Muscle layer of duodenum (tissue), 2 donors: Measurements from ENCODE around the gene PSMA3.

ENCODE experiments used
- H3K27ac ChIP-seq: one replicate; pipeline ENCODE4 v1.7.0; 2013; ENCODE audit warnings: mild to moderate bottlenecking, low read length
- H3K27me3 ChIP-seq: one replicate; pipeline ENCODE4 v1.7.0; 2013; ENCODE audit warnings: low read depth, mild to moderate bottlenecking, control low read depth, low read length
- H3K36me3 ChIP-seq, 2 donors: one replicate each; pipeline ENCODE4 v1.7.0; 2013; ENCODE audit warnings: low read length in 2 of 2, control low read depth in 1 of 2, mild to moderate bottlenecking in 1 of 2; ENCODE audit not compliant: insufficient read depth in 2 of 2, control insufficient read depth in 1 of 2
- H3K4me1 ChIP-seq, 2 donors: one replicate each; pipeline ENCODE4 v1.7.0; 2013; ENCODE audit warnings: low read length in 2 of 2, mild to moderate bottlenecking in 2 of 2, control low read depth in 1 of 2, moderate library complexity in 1 of 2; ENCODE audit not compliant: insufficient read depth in 2 of 2, control insufficient read depth in 1 of 2
- H3K4me3 ChIP-seq, 2 donors: one replicate each; pipeline ENCODE4 v1.7.0; 2013; ENCODE audit warnings: low read length in 2 of 2, low read depth in 1 of 2, mild to moderate bottlenecking in 1 of 2
- H3K9me3 ChIP-seq, 2 donors: one replicate each; pipeline ENCODE4 v1.7.0; 2013; ENCODE audit warnings: low read length in 2 of 2, control low read depth in 1 of 2, mild to moderate bottlenecking in 1 of 2; ENCODE audit not compliant: control insufficient read depth in 1 of 2
- donor health status: healthy.

PSMA3 gene

DNA sequence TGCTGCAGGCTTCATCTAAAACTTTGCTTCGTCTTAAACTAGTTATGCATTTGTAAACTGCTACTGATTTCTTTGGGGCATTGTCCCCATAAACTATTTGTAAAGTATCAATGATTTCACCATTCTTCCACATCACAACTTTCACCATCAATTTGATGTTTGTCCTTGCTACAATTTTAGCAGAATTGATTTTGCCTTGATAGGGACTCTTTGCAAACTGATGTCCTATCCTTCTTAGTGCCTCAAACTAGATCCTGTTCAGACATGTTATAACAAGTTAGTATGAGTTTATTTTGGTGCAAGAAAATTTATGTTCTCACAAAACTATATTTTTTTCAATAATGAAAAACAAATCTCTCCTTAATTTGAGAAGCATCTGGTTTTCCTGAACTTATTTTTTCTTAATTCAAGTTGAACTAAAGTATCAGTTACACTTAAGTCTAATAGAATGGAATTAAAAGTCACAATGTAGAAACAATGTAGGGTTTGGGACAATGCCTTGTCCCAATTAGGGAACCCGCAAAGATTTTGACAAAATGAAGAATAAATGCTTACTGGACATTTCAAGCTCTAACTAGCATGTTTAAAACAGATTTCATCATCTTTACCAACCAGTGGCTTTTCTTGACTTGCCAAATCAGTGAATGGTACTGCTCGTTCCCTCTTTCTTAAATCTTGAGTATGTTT, 43.6 kb downstream of the PSMA3 start:
- Histone ChIP-seq H3K4me3 (no peak overlapping the region), H3K27ac (no peak overlapping the region), H3K9me3 (no peaks in the 10 kb centered on the region), H3K36me3 (peaks cover 42 to 47% of the 10 kb centered on the region in 2 donors), H3K27me3 (no peaks in the 10 kb centered on the region), H3K4me1 (peaks cover 0 to 8% of the 10 kb centered on the region in 2 donors)

DNA sequence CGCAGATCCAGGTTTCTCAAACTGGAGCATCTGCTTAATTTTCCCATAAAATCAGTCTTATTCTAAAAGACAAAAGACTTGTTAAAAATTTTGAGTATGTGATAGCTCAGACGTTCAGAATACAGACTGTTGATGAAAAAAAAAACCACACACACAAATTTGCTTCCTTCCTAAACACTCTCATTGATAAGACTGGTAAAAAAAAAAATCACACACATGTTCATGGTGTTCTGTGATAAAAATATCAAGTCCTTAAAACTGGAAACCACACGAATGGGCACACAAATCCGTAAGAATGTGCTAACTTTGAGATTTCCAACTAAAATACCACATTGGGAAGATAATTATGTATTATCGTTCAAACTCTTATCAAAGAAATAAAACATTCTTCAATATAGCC, 47.0 kb downstream of the PSMA3 start:
- Histone ChIP-seq H3K27me3 (no peaks in the 10 kb centered on the region), H3K4me3 (no peak overlapping the region), H3K9me3 (no peaks in the 10 kb centered on the region), H3K27ac (no peak overlapping the region), H3K36me3 (peaks cover 36 to 55% of the 10 kb centered on the region in 2 donors), H3K4me1 (peaks cover 6 to 32% of the 10 kb centered on the region in 2 donors)

DNA sequence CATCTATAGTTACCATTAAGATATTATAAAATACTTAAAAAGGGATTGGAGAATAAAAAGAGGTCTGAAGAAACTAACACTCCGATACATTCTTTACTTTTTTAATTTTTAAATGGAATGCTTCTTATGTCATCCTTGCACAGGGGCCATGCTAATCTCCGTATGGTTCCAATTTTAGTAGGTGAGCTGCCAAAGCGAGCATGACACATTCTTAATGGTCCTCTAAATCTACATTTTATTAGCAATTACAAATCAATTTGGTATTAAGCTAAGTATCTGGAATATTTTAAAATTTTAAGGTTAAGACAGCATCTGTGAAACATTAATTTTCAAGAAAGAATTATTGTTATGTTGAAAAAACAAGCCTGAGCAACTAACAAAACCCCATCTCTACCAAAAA, 47.5 kb downstream of the PSMA3 start:
- peaks cover 36 to 54% of the 10 kb centered on the region in 2 donors for H3K36me3 ChIP-seq
- H3K4me1 ChIP-seq: peaks cover 6 to 32% of the 10 kb centered on the region in 2 donors
- no peaks in the 10 kb centered on the region for H3K27me3 ChIP-seq
- H3K4me3 ChIP-seq: no peak overlapping the region
- no peaks in the 10 kb centered on the region for H3K9me3 ChIP-seq
- no peak overlapping the region for H3K27ac ChIP-seq

DNA sequence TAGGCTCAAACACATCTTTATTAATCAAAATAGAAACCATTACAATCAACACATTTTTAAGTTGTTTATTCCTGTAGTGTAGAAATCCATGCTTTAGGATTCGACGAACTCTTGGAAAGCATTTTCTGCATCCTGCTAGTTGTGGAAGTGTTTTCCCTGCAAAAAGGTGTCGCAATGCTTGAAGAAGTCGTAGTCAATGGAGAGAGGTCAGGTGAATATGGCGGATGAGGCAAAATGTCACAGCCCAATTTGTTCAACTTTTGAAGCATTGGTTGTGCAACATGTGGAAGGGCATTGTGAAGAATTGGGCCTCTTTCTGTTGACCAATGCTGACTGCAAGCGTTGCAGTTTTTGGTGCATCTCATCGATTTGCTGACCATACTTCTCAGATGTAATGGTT, 49.6 kb downstream of the PSMA3 start:
- Histone ChIP-seq H3K27ac (no peak overlapping the region), H3K4me3 (no peak overlapping the region), H3K27me3 (no peaks in the 10 kb centered on the region), H3K4me1 (peaks cover 6 to 25% of the 10 kb centered on the region in 2 donors), H3K36me3 (peaks cover 35 to 43% of the 10 kb centered on the region in 2 donors), H3K9me3 (no peaks in the 10 kb centered on the region)

DNA sequence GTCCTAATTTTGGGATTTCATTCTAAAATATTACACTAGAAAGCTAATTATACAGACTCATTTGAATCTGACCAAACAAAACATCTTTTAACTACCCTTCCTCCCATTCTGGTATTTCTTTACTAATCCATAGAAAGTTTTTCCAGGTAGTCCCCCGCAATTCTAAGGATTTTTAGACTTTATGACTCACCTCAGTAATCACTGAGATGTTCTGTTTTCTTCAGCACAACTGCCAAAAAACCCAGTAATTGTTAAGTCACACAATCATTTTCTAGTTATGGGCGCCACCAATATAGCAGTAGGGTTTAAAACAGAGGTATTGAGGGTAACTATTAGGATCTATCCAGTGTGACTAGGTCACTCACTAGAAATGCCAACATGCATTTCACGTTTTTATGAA, 52.1 kb downstream of the PSMA3 start:
- H3K27me3 ChIP-seq: no peaks in the 10 kb centered on the region
- peaks cover 17 to 29% of the 10 kb centered on the region in 2 donors for H3K36me3 ChIP-seq
- H3K4me3 ChIP-seq: peak overlapping the region; percentile 93 to 99
- peaks cover 11 to 40% of the 10 kb centered on the region in 2 donors for H3K4me1 ChIP-seq
- H3K27ac ChIP-seq: peak overlapping the region; percentile 93
- no peaks in the 10 kb centered on the region for H3K9me3 ChIP-seq

DNA sequence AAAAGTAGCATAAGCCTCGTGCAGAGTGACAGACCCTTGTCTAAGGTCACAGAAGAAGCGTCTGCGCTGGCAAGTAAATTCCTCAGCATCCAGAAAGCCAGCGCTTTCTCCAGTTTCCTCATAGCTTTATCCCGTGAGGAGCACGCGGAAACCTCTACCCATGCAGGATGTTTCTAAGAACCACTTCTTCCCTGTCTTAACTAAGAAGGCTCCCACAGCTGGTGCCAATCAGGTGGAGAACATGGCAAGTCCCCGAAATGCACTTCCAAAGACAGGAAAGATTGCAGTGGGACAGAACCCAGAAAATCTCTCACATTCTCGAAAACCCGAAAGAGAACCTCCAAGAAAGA, 52.7 kb downstream of the PSMA3 start:
- Histone ChIP-seq H3K27me3 (no peaks in the 10 kb centered on the region), H3K36me3 (peaks cover 15 to 30% of the 10 kb centered on the region in 2 donors), H3K4me3 (peak overlapping the region; percentile 93 to 99), H3K4me1 (peaks cover 11 to 40% of the 10 kb centered on the region in 2 donors), H3K27ac (peak overlapping the region; percentile 93), H3K9me3 (no peaks in the 10 kb centered on the region)

DNA sequence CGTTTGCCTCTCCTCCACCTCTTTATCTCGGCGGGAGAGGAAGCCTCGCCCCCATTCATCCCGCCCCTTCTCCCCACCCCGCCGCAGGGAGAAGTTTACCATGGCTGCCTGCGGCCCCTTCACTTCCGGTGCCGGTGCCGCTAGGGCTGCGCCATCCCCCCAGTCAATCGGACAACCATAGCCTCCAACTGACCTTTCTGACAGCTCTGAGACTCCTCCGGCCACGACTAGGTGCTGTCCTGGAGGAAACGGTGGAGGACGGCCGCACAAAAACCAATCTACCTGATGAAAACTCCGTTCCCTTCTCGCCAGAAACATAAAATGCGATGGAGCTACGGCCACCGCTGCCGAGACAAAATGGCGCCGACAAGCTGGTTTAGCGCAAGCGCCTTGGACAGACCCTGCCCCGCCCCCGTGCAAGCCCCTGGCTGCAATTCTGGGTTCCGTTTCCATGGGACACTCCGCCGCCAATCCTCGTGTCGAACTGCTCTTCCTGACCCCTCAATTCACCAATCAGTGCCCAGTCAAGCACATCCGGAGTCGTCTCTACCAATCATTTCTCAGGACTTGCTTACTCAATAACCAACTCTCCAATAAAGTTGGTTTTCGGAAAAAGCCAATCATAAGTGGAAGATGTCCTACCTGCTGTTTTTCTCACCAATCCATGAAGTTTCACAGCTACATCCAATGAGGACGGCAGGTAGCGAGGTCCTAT, 53.3 kb downstream of the PSMA3 start:
- Histone ChIP-seq H3K36me3 (peaks cover 15 to 25% of the 10 kb centered on the region in 2 donors), H3K4me3 (peak overlapping the region; percentile 93 to 99), H3K27ac (peak overlapping the region; percentile 93), H3K9me3 (no peaks in the 10 kb centered on the region), H3K27me3 (no peaks in the 10 kb centered on the region), H3K4me1 (peaks cover 11 to 40% of the 10 kb centered on the region in 2 donors)

DNA sequence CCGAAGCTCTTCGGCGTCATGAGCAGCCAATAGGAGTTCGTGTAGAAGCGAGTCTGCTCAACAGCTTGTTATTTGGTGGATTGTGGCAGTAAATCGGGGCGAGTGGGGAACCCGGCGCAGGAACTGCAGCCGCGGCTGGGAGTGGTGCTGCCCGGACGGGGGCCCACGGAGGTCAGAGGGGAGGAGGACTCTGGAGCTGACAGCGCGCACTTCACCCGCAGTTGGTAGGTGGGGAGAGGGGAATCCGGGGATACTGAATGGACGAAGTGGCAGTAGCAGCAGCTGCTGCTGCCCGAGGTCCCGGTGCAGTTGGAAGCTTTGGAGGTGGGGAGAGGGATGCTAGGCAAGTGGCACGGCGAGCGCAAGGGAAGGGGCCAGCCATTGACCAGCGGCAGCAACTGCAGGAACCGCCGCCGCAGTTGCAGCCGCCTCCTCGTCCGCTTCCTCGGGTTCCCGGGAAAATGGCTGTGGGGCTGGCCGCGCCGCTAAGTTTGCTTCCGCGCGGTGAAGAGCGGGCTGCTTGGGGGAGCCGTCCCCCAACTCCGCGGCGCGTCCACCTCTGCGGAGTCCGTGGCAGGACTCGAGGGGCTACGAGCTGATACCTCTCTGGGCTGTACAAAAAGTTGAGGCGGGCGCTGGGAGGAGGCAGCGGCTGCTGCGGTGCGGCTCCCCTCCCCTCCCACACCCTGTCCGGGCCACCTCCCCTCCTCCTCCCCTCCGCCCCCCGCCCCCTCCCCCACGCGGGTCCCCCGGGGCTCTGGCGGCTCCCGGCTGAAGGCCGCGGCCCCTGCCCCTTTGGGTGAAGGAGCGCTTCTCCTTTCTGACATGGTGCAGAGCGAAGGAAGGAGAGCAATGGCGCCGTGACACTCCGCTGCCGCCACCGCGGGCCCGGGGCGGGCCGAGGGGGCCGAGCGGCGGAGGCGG, 54.1 kb downstream of the PSMA3 start, which contains the start of gene ARID4A:
TSS of gene ARID4A (plus strand) at position 79 of the 924 bp plus-strand sequence. CDS start 1,300 bp downstream, outside the sequence.
- Histone ChIP-seq H3K4me3 (peak within 1 kb of the TSS; percentile 95 to 99), H3K9me3 (no peaks in the 10 kb centered on the region), H3K4me1 (peaks cover 11 to 40% of the 10 kb centered on the region in 2 donors), H3K27me3 (no peaks in the 10 kb centered on the region), H3K36me3 (peaks cover 18 to 20% of the 10 kb centered on the region in 2 donors), H3K27ac (peak within 1 kb of the TSS; percentile 93)

DNA sequence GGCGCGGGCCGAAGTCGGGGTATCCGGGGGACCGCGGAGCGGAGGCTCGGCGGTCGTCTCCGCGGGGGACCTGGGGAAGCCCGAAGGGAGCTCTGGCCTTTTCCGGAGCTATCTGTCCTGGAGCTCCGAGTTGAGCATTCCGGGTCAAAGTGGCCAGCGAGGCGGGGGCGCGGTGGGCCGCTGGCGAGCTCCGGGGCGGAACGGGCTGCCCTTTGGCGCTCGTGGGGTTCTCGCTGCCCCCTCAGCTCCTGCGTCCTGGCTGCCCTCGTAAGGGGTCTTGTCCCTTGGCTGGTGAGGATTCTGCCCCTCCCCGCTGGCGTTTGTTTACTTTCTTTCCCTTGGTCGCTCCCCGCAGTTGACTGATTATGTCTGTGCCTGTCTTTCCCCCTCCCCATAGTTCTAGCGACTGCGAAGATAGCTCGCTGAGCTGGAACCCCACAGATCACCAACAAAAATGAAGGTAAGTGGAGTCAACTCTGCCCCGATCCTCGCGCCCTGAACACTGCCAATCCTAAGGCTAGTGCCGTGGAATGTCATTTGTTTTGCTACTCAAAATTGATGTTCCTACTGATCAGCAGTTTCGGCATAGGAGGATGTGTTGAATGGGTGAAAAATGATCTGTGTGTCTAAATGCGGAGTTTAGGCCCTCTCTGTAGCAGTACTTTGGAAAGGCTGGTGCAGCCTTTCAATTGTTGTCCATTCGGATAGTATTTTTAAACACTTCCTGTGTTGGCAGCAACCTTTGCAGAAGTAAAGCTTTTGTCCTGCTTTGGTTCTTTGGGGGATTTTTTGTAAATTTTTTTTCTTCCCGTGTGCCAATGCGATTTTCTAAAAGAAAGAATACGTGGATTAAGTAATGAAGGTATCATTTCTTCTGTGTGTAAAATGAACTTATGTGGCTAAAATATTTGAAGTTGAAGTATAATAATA, 55.0 kb downstream of the PSMA3 start:
- peak overlapping the region; percentile 95 to 99 for H3K4me3 ChIP-seq
- no peaks in the 10 kb centered on the region for H3K27me3 ChIP-seq
- H3K36me3 ChIP-seq: peaks cover 11 to 15% of the 10 kb centered on the region in 2 donors
- peaks cover 11 to 34% of the 10 kb centered on the region in 2 donors for H3K4me1 ChIP-seq
- peak overlapping the region; percentile 88 for H3K27ac ChIP-seq
- no peaks in the 10 kb centered on the region for H3K9me3 ChIP-seq

DNA sequence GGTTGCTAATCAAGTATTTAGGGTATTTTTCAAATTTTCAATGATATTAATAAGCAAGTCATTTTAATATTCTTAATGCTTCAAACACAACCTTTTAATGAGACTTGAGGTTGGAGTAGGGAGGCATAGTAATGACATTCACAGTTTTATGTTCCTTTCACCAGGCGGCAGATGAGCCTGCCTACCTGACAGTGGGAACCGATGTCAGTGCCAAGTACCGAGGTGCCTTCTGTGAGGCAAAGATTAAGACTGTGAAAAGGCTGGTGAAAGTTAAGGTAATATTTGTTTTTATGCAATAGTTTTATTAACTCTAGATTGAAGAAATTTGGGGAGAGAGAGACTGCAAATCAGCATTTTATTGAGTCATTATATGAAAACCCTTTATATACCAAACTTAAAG, 56.8 kb downstream of the PSMA3 start:
- no peaks in the 10 kb centered on the region for H3K9me3 ChIP-seq

More for the DNA sequence above, 56.8 kb downstream of the PSMA3 start:
- H3K4me3 ChIP-seq: no peak overlapping the region
- H3K4me1 ChIP-seq: peaks cover 5 to 18% of the 10 kb centered on the region in 2 donors
- H3K27me3 ChIP-seq: no peaks in the 10 kb centered on the region
- H3K36me3 ChIP-seq: peaks cover 7 to 28% of the 10 kb centered on the region in 2 donors
- H3K27ac ChIP-seq: no peak overlapping the region
